Measurements from ENCODE around the gene HTR5A.
A peak's percentile ranks its signal among the peaks of the same experiment; 100 is the strongest.
"Not testable (repeated sequence)": the region's sequence is repeated elsewhere in the genome, so short reads cannot be mapped to it uniquely, and the experiment has no call there.

The HTR5A gene

DNA sequence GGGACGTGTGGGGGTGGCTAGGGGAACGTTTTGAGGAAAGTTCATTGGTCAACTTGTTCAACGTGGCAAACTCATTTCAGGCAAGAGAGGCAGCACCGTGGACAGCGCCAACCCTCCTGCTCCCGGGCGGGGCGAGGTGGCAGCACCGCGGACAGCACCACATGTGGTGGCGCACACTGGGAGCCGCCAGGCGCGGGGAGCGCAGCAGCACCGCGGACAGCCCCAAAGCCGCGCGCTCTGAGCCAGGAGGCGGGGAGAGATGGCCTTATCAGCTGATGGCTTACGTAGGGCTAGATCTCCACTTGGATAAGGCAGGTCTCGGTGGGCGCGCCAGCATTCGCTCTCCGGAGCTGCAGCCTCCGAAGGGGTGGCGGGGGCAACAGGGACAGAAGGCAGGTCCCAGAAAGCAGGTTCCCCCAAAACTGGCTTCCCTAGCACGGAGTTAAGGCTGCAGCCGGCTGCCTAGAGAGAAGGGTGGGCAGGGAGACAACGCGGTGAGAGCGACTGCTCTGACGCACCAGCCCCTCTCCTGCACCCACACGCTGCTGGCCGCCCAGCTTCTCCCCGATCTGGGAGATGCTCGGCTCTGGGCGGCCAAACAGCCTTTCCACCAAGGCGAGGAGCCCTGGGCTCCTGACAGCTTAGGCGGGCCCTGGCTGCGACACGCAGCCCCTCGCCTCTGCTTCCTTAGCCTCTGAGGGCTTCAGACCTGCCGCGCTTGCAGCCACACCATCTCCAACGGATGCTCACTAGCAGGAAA is at the start of gene HTR5A:
Gene HTR5A, plus strand, starts transcription at position 333 of the 760 bp plus-strand sequence. CDS start 576 bp downstream, outside the sequence.
- Mint-ChIP-seq H3K27ac (no peak within 1 kb of the TSS), H3K4me3 (no peak within 1 kb of the TSS), H3K27me3 (peaks cover 65% of the 10 kb centered on the region), H3K4me1 (no peaks in the 10 kb centered on the region), H3K9me3 (no peaks in the 10 kb centered on the region)
- ATAC-seq (peak; percentile 98), DNase-seq (peak; percentile 79 to 80)

- H3K27ac Mint-ChIP-seq = no peak overlapping the region
- no peaks in the 10 kb centered on the region for H3K9me3 Mint-ChIP-seq
- DNase-seq (no peak), ATAC-seq (no peak)
- H3K27me3 Mint-ChIP-seq = no peaks in the 10 kb centered on the region
- H3K4me3 Mint-ChIP-seq = no peak overlapping the region
- no peaks in the 10 kb centered on the region for H3K4me1 Mint-ChIP-seq
Measured at GRCh38 chr7:155020996-155021395, 49.1 kb upstream of the HTR5A start.

DNA sequence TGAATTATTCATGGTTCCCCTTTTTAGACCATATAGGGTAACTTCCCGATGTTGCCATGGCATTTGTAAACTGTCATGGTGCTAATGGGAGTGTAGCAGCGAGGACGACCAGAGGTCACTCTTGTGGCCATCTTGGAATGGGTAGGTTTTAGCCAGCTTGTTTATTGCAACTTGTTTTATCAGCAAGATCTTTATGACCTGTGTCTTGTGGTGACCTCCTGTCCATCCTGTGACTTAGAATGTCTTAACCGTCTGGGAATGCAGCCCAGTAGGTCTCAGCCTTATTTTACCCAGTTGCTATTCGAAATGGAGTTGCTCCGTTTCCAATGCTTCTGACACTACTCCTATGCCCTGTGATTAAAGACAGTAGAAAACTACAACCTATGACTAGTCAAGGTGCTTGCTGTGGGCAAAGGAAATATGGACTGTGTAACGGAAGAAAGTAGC is 48.4 kb upstream of the HTR5A start:
- no peak overlapping the region for H3K4me3 Mint-ChIP-seq
- no peak for ATAC-seq

GRCh38 chr7:155027879-155028278 is 42.2 kb upstream of the HTR5A start:
- H3K9me3 Mint-ChIP-seq = peaks cover 0 to 4% of the 10 kb centered on the region in 2 donors
- peaks cover 6% of the 10 kb centered on the region for H3K27me3 Mint-ChIP-seq
- no peak for DNase-seq

More for the DNA sequence above, 48.4 kb upstream of the HTR5A start:
- Mint-ChIP-seq H3K4me1 (no peaks in the 10 kb centered on the region), H3K27me3 (no peaks in the 10 kb centered on the region), H3K27ac (no peak overlapping the region), H3K9me3 (no peaks in the 10 kb centered on the region)
- DNase-seq = no peak

GRCh38 chr7:155032978-155033377 is 37.1 kb upstream of the HTR5A start:
- ATAC-seq (no peak), DNase-seq (no peak)
- Mint-ChIP-seq H3K9me3 (peaks cover 0 to 4% of the 10 kb centered on the region in 2 donors), H3K4me3 (no peak overlapping the region), H3K27ac (no peak overlapping the region), H3K27me3 (peaks cover 12% of the 10 kb centered on the region), H3K4me1 (no peaks in the 10 kb centered on the region)

More at GRCh38 chr7:155027879-155028278, 42.2 kb upstream of the HTR5A start:
- no peak for ATAC-seq
- H3K4me3 Mint-ChIP-seq = no peak overlapping the region
- no peak overlapping the region for H3K27ac Mint-ChIP-seq
- no peaks in the 10 kb centered on the region for H3K4me1 Mint-ChIP-seq

- H3K27me3 Mint-ChIP-seq = peaks cover 14% of the 10 kb centered on the region
- H3K4me3 Mint-ChIP-seq, DNase-seq, H3K27ac Mint-ChIP-seq, H3K9me3 Mint-ChIP-seq, ATAC-seq, H3K4me1 Mint-ChIP-seq: not testable (repeated sequence)
Measured at GRCh38 chr7:155034495-155034894, 35.6 kb upstream of the HTR5A start.

GRCh38 chr7:155038335-155038734 is 31.8 kb upstream of the HTR5A start:
- Mint-ChIP-seq H3K9me3 (no peaks in the 10 kb centered on the region), H3K27me3 (peaks cover 21% of the 10 kb centered on the region), H3K27ac (no peak overlapping the region), H3K4me3 (no peak overlapping the region), H3K4me1 (no peaks in the 10 kb centered on the region)
- no peak for DNase-seq
- ATAC-seq = no peak

GRCh38 chr7:155043756-155044155 is 26.4 kb upstream of the HTR5A start:
- no peak overlapping the region for H3K4me3 Mint-ChIP-seq
- no peak overlapping the region for H3K27ac Mint-ChIP-seq
- ATAC-seq (no peak), DNase-seq (no peak)
- peaks cover 21% of the 10 kb centered on the region for H3K27me3 Mint-ChIP-seq
- H3K4me1 Mint-ChIP-seq = no peaks in the 10 kb centered on the region
- no peaks in the 10 kb centered on the region for H3K9me3 Mint-ChIP-seq

GRCh38 chr7:155048006-155048405 is 22.1 kb upstream of the HTR5A start:
- Mint-ChIP-seq H3K9me3 (no peaks in the 10 kb centered on the region), H3K4me1 (no peaks in the 10 kb centered on the region), H3K27me3 (peaks cover 10% of the 10 kb centered on the region), H3K27ac (peak overlapping the region in 1 of 2 donors; percentile 54), H3K4me3 (no peak overlapping the region)
- DNase-seq (no peak), ATAC-seq (no peak)

DNA sequence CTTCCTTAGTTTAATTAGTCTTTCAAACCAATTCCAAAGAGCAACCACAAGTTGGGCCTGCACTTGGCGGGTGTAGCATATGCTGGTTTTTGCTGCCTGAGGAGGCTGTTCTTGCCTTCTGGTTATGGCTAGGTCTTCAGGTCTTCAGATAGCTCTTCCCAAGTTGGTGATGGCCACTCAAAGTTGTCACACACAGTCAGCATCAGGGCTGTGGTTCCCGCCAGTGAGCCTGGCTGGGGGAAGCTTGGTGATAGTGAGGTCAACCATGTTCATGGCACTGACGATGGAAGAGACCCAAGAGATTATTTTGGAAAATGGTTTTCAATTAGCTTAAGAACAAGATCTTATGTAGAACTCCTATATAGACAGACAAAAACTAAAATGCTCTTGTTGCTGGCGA is 18.8 kb upstream of the HTR5A start:
- ATAC-seq (no peak), DNase-seq (no peak)
- Mint-ChIP-seq H3K27me3 (peaks cover 7% of the 10 kb centered on the region), H3K4me3 (no peak overlapping the region), H3K4me1 (no peaks in the 10 kb centered on the region), H3K27ac (no peak overlapping the region), H3K9me3 (no peaks in the 10 kb centered on the region)

DNA sequence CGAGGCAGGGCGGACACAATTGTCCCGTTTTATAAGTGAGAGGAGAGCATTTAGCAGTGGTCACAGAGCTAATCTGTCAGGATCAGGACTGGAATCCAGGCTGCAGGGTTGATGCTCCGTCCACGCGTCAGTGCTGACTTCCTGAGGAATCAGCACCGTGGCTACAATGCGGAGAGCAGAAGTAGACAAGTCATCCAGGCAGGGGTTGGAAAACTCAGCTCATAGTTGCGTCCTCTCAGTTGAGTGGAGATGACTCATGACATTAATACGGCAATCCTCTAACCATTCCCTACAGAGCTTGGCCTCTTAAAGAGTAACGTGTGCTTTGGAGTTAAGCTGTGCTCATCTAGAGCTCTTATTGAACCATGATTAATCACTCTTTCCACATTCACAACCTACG is 17.1 kb upstream of the HTR5A start:
- Mint-ChIP-seq H3K4me1 (no peaks in the 10 kb centered on the region), H3K27ac (peak overlapping the region in 1 of 2 donors; percentile 61), H3K4me3 (no peak overlapping the region), H3K9me3 (no peaks in the 10 kb centered on the region), H3K27me3 (peaks cover 7% of the 10 kb centered on the region)
- DNase-seq = no peak
- no peak for ATAC-seq

- Mint-ChIP-seq H3K27me3 (peaks cover 19% of the 10 kb centered on the region), H3K27ac (no peak overlapping the region), H3K4me1 (no peaks in the 10 kb centered on the region), H3K4me3 (no peak overlapping the region), H3K9me3 (no peaks in the 10 kb centered on the region)
- DNase-seq (no peak), ATAC-seq (no peak)
Measured at GRCh38 chr7:155054761-155055160, 15.4 kb upstream of the HTR5A start.

GRCh38 chr7:155057076-155057475 is 13.0 kb upstream of the HTR5A start:
- no peak for ATAC-seq
- Mint-ChIP-seq H3K27me3 (peaks cover 41% of the 10 kb centered on the region), H3K4me3 (no peak overlapping the region), H3K27ac (no peak overlapping the region), H3K9me3 (no peaks in the 10 kb centered on the region), H3K4me1 (no peaks in the 10 kb centered on the region)
- DNase-seq = no peak

DNA sequence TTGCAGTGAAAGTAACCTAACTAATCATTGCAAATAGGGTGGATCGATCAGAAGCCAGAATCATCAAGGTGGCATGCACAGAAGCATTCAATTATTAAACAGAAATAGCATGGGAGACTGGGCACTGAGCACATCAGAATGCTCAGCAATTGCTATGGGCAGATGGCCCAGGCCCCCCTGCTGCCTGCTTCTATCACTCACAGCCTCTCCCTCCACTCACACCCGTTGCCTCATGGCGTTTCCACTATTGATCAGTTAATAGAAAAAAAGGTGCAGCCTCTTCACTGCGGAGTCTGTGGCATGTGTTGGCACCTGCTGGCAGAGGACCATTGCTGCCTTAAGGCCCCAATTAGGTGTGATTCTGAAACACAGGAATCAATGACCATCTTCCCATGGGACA is 11.2 kb upstream of the HTR5A start:
- no peak overlapping the region for H3K27ac Mint-ChIP-seq
- no peaks in the 10 kb centered on the region for H3K9me3 Mint-ChIP-seq
- H3K27me3 Mint-ChIP-seq = peaks cover 42% of the 10 kb centered on the region
- no peaks in the 10 kb centered on the region for H3K4me1 Mint-ChIP-seq
- no peak for ATAC-seq
- DNase-seq = no peak
- no peak overlapping the region for H3K4me3 Mint-ChIP-seq

DNA sequence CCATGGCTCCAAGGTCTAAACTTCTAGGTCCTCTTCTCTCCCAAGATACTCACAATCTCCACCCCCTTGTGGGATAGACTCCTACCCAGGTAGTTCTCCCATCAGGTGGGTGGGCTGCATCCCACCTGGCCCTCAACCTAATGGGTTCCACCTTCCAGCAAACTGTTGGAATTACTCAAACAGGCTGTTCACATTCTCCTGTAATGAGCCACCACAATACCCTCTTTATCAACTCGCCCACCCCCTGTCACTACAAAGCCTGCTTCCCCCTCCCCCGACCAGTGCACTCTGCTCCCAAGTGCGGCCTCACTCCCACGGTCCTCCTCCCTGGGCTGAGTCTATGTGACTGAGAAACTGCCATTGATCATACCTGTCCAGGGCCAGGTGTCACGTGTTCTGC is 10.4 kb upstream of the HTR5A start:
- H3K27me3 Mint-ChIP-seq = peaks cover 45% of the 10 kb centered on the region
- no peak overlapping the region for H3K27ac Mint-ChIP-seq
- no peaks in the 10 kb centered on the region for H3K4me1 Mint-ChIP-seq
- DNase-seq (no peak), ATAC-seq (no peak)
- H3K4me3 Mint-ChIP-seq = no peak overlapping the region
- H3K9me3 Mint-ChIP-seq = no peaks in the 10 kb centered on the region

DNA sequence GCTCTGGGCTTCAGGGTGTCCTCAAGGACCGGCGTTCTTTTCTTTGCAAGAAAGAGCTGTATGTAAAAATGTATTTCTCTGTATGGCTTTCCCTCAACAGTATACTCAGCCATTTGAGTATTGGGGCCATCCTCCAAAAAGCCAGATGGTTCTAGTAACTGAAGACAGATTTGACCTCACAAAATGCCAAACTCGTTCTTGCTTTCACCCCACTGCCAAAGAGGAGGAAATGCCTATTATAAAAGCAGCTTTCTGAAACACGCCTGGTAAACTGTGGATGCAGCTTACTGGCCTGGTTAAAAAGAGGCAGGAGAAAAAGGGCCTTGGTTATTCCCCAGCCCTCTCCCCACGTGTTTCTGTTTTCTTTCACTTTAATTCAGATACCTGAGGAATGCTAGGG is 7.7 kb upstream of the HTR5A start:
- Mint-ChIP-seq H3K27ac (no peak overlapping the region), H3K9me3 (no peaks in the 10 kb centered on the region), H3K4me1 (no peaks in the 10 kb centered on the region), H3K27me3 (peaks cover 58% of the 10 kb centered on the region), H3K4me3 (no peak overlapping the region)
- no peak for DNase-seq
- ATAC-seq = no peak

GRCh38 chr7:155064186-155064585 is 5.9 kb upstream of the HTR5A start:
- Mint-ChIP-seq H3K4me1 (no peaks in the 10 kb centered on the region), H3K27me3 (peaks cover 52% of the 10 kb centered on the region), H3K4me3 (no peak overlapping the region), H3K27ac (no peak overlapping the region), H3K9me3 (no peaks in the 10 kb centered on the region)
- DNase-seq (no peak), ATAC-seq (no peak)
